Testis (tissue), 3 donors: ENCODE data around the gene C20orf141. TPM values are rescaled to one million over a fixed set of nuclear protein-coding genes. Genes with fewer than 3 reads are reported as not detected.

ENCODE experiments used
- DNase-seq: peaks from one replicate; pipeline ENCODE4 v3.0.0-alpha.2; 2019
- H3K27ac ChIP-seq, 2 donors: fragments of 200-600 bp; sonication (generic); one replicate each; pipeline ENCODE4 v1.5.1; 2019
- H3K27me3 ChIP-seq: fragments of 200-600 bp; sonication (generic); one replicate; pipeline ENCODE4 v1.5.1; 2019
- H3K36me3 ChIP-seq: fragments of 200-600 bp; sonication (generic); one replicate; pipeline ENCODE4 v1.5.1; 2017; ENCODE audit warnings: low read depth; ENCODE audit errors: missing control alignments
- H3K4me1 ChIP-seq: fragments of 200-600 bp; sonication (generic); one replicate; pipeline ENCODE4 v1.5.1; 2019
- H3K4me3 ChIP-seq, 2 donors: fragments of 200-600 bp; sonication (generic); one replicate each; pipeline ENCODE4 v1.5.1; 2017 to 2019
- H3K9me3 ChIP-seq: fragments of 200-600 bp; sonication (generic); one replicate; pipeline ENCODE4 v1.5.1; 2017
- POLR2A ChIP-seq: fragments of 450-650 bp; IDR thresholded peaks from one replicate; pipeline ENCODE4 v1.6.1; 2017; ENCODE audit warnings: antibody characterized with exemption, mild to moderate bottlenecking, moderate library complexity
- WGBS, 2 donors: methylation state at CpG; one replicate each; pipeline ENCODE4 v1.1.5; 2018; 5-methylcytosine and 5-hydroxymethylcytosine counted together
- intact Hi-C: fragments of 100-400 bp; cut with DNase I; formaldehyde crosslinking; loops from one replicate; pipeline ENCODE4 v1.15.1; 2023; ENCODE audit warnings: low total_unique reads
- polyA plus RNA-seq: library from polyadenylated mRNA; stranded (reverse); fragments of 350-450 nt; fragmentation: Illumina TruSeq; extraction: RNeasy Lipid Tissue Mini Kit (QIAGEN cat#74804); gene quantifications from one replicate; pipeline ENCODE4 v1.2.3, GENCODE V29; 2014; ENCODE audit warnings: low read depth, low replicate concordance; ENCODE audit not compliant: insufficient read depth
- total RNA-seq, 2 donors: library from RNA; depleted of rRNA; stranded (reverse); fragments of >200 nt; gene quantifications; one replicate each; pipeline ENCODE4 v1.2.3, GENCODE V29; 2016
- TF ChIP-seq, protein P1 (sequence below), 3 experiments: fragments of 450-650 bp in 2 of 3; fragments of 200-600 bp in 1 of 3; sonication (generic) in 1 of 3; IDR thresholded peaks; one replicate each; pipeline ENCODE4 v1.5.1; 2016 to 2019; ENCODE audit warnings: antibody characterized with exemption in 3 of 3, mild to moderate bottlenecking in 2 of 3, moderate library complexity in 1 of 3

The C20orf141 gene
- total and polyA plus RNA-seq, 3 donors from 2014 or later: 53.6 to 177 (median 154) TPM

DNA sequence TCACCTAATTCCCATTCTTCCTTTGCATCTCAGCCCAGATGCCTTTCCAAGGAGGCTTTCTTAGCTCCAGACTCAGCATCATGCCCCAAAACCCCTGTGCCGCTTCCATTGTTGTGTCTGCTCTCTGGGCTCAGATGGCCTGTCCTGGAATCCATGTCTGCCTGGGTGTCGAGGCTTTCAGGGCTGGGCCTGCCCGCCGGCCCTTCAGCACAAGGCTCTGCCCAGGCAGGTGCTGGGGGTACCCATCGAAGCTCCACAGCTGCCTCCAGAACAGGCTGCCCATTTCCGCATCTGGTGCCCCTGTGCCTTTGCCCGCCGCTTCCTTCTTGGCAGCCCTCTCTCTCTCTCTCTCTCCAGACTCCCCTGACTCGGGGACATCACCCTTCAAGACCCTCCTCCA is 15.5 kb upstream of the C20orf141 start:
- Histone ChIP-seq H3K36me3 (no peaks in the 10 kb centered on the region), H3K27ac (no peak overlapping the region), H3K9me3 (no peaks in the 10 kb centered on the region), H3K4me3 (no peak overlapping the region), H3K4me1 (peaks cover 6% of the 10 kb centered on the region), H3K27me3 (no peaks in the 10 kb centered on the region)
- TF ChIP-seq, protein P1, sequence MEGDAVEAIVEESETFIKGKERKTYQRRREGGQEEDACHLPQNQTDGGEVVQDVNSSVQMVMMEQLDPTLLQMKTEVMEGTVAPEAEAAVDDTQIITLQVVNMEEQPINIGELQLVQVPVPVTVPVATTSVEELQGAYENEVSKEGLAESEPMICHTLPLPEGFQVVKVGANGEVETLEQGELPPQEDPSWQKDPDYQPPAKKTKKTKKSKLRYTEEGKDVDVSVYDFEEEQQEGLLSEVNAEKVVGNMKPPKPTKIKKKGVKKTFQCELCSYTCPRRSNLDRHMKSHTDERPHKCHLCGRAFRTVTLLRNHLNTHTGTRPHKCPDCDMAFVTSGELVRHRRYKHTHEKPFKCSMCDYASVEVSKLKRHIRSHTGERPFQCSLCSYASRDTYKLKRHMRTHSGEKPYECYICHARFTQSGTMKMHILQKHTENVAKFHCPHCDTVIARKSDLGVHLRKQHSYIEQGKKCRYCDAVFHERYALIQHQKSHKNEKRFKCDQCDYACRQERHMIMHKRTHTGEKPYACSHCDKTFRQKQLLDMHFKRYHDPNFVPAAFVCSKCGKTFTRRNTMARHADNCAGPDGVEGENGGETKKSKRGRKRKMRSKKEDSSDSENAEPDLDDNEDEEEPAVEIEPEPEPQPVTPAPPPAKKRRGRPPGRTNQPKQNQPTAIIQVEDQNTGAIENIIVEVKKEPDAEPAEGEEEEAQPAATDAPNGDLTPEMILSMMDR (IDR thresholded peaks at IDR 0.05): no peak
- no peak for TF ChIP-seq POLR2A
- WGBS, 2 donors: 42 to 51% methylated on average over 9 of the region's 9 CpGs
- no peak for DNase-seq
- intact Hi-C loops: no loop called here

DNA sequence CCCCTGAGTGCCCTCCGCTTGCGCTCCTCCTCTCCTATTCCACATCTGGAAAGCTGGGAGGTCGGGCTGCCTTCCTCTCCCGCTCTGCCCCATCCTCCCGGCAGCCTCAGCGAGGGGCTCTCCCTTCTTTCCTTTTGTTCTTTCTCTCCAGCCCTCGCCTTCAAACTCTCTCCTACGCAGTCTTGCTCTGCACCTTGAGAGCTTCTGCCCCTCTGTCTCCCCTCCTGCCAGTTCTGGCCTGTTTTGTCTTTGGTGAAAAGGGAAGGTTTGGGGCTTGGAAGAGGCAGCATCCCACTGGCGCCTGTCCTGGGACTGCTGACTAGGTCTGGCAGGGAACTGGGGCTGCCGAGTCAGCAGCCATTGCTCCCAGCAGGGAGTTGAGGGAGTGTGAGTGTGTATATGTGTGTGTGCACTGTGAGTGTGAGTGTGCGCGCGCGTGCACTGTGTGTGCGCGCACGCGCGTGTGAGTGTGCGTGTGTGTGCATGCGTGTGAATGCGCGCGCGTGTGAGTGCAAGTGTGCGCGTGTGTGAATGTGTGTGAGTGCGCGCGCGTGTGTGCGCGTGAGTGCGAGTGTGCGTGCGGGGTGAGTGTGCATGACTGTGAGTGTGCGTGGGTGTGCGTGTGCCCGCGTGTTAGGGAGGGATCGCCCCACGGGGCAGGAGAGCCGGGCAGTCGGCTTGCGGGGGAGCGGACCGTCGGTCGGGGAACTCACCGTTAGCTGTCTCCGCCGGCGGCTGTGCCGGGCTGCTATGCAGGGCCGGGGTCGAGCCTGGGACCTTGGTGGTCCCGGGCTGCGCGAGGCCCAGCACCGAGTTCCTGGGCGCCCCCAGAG is 14.9 kb upstream of the C20orf141 start:
- H3K27me3 ChIP-seq: no peaks in the 10 kb centered on the region
- no peak for DNase-seq
- peak overlapping the region; percentile 26 to 51 for H3K4me3 ChIP-seq
- H3K36me3 ChIP-seq: no peaks in the 10 kb centered on the region
- no peak overlapping the region for H3K27ac ChIP-seq
- H3K4me1 ChIP-seq: peaks cover 6% of the 10 kb centered on the region
- intact Hi-C loops: no loop called here
- WGBS, 2 donors: 1 to 3% methylated on average over 28 to 49 of the region's 61 CpGs
- no peak for TF ChIP-seq POLR2A
- no peaks in the 10 kb centered on the region for H3K9me3 ChIP-seq

DNA sequence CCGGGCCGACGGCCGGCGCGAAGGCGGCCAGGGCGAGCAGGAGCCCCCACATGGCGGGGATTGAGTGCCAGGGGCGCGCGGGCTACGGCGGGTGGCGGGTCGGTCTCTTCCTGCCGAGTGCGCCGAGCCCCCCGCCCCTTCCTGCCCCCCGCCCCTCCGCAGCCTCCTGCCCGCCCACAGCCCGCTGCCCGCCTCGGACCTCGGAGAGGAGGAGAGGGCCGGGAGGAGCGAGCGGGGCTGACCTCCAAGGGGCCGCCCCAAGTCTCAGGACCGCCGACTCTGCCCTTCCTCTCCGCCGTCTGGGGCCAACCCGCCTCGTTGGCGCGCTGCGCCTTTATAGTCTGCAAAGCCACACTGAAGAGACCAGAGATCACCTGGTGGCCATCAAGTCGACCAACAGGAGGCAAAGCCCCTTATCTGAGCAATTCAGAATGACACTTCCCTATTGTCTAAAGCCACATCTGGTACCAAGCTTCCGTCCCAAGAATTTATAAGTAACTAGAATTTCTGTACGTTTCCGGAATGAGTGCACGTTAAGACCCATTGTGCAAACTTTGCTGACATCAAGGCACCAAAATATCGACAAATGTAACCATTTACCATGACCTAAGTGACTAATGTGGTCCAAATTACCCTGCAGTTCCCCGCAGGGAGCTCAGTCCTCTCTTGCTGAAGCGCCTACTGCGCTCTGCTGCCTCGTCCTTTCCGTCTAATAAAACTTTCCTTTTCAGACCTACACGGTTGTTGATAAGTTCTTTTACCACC is 14.1 kb upstream of the C20orf141 start, which contains the start of gene CPXM1:
CPXM1 (minus strand) TSS at position 107 of the 765 bp plus-strand sequence; CDS start at position 52, 55 bp downstream.
- no peaks in the 10 kb centered on the region for H3K36me3 ChIP-seq
- 7 to 10% methylated on average over 21 to 29 of the region's 52 CpGs for WGBS, 2 donors
- H3K9me3 ChIP-seq: no peaks in the 10 kb centered on the region
- H3K4me1 ChIP-seq: peaks cover 6% of the 10 kb centered on the region
- H3K27ac ChIP-seq: no peak within 1 kb of the TSS
- TF ChIP-seq, protein P1 (IDR thresholded peaks at IDR 0.05): no peak
- no peak for TF ChIP-seq POLR2A
- no peak for DNase-seq
- H3K4me3 ChIP-seq: peak within 1 kb of the TSS; percentile 26 to 51
- intact Hi-C loops: no loop called here
- no peaks in the 10 kb centered on the region for H3K27me3 ChIP-seq

DNA sequence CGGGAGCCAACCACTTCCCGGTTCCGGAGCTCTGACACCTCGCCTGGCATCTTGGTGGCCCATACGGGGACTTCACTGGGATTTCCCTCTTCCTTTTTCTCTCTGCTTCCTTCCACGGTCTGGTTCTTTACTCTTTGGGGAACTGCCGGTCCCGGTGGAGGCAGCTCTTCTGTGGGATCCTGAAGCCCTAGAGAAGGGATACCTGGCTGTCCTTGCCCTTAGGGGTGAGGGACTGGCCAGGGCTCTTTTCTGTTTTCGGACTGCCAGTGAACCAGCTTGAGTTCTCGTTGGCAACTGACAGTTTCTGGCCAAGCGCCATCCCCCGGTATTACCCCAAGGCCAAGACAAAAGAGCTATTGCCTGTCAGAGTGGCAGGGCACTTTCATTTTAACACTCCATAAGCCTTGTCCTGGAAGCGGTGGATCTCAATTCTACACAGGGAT is 13.5 kb upstream of the C20orf141 start:
- H3K4me1 ChIP-seq: peaks cover 6% of the 10 kb centered on the region
- 16 to 22% methylated on average over 13 of the region's 13 CpGs for WGBS, 2 donors
- no peak overlapping the region for H3K4me3 ChIP-seq
- no peak for DNase-seq
- intact Hi-C loops: no loop called here
- H3K9me3 ChIP-seq: no peaks in the 10 kb centered on the region
- no peak for TF ChIP-seq POLR2A
- TF ChIP-seq, protein P1 (IDR thresholded peaks at IDR 0.05): no peak
- no peak overlapping the region for H3K27ac ChIP-seq
- H3K27me3 ChIP-seq: no peaks in the 10 kb centered on the region
- no peaks in the 10 kb centered on the region for H3K36me3 ChIP-seq
